Subcutaneous abdominal adipose tissue (tissue), 5 donors: ENCODE measurements around the gene FOXA3.

Experiments used
- H3K27ac ChIP-seq: one replicate; pipeline ENCODE4 v1.7.0; 2013; ENCODE audit warnings: low read depth, mild to moderate bottlenecking, inconsistent platforms, low read length, moderate library complexity
- H3K27me3 ChIP-seq, 5 donors: one replicate each; pipeline ENCODE4 v1.7.0; 2013; ENCODE audit warnings: low read length in 5 of 5, inconsistent platforms in 1 of 5; ENCODE audit not compliant: control insufficient read depth in 5 of 5, insufficient read depth in 4 of 5
- H3K36me3 ChIP-seq, 5 donors: one replicate each; pipeline ENCODE4 v1.7.0; 2013; ENCODE audit warnings: low read length in 5 of 5; ENCODE audit not compliant: control insufficient read depth in 5 of 5, insufficient read depth in 5 of 5
- H3K4me1 ChIP-seq, 5 donors: one replicate each; pipeline ENCODE4 v1.7.0; 2013; ENCODE audit warnings: low read length in 5 of 5, mild to moderate bottlenecking in 3 of 5, moderate library complexity in 1 of 5; ENCODE audit not compliant: control insufficient read depth in 5 of 5, insufficient read depth in 5 of 5
- H3K4me3 ChIP-seq, 5 donors: one replicate each; pipeline ENCODE4 v1.7.0; 2013; ENCODE audit warnings: low read length in 5 of 5, low read depth in 1 of 5
- H3K9ac ChIP-seq, 5 donors: one replicate each; pipeline ENCODE4 v1.7.0; 2013; ENCODE audit warnings: low read length in 5 of 5, mild to moderate bottlenecking in 4 of 5, moderate library complexity in 3 of 5
- H3K9me3 ChIP-seq, 5 donors: one replicate each; pipeline ENCODE4 v1.7.0; 2013; ENCODE audit warnings: low read length in 5 of 5; ENCODE audit not compliant: control insufficient read depth in 5 of 5
- donor health status: healthy.
- donor health status: healthy.
- donor health status: healthy.
- donor health status: healthy.
- donor health status: healthy.

FOXA3 gene

GRCh38 chr19:45918721-45919120, 54.6 kb downstream of the FOXA3 start:
- H3K36me3 ChIP-seq, result no peaks in the 10 kb centered on the region

GRCh38 chr19:45919678-45920077, 55.6 kb downstream of the FOXA3 start:
- Histone ChIP-seq H3K36me3 (no peaks in the 10 kb centered on the region), H3K4me1 (peaks cover 0 to 4% (median 0%) of the 10 kb centered on the region in 5 donors), H3K9ac (no peak overlapping the region), H3K4me3 (no peak overlapping the region), H3K9me3 (no peaks in the 10 kb centered on the region), H3K27me3 (peaks cover 5 to 18% (median 9%) of the 10 kb centered on the region in 5 donors), H3K27ac (no peak overlapping the region)

More at GRCh38 chr19:45918721-45919120, 54.6 kb downstream of the FOXA3 start:
- peaks cover 5 to 18% (median 12%) of the 10 kb centered on the region in 5 donors for H3K27me3 ChIP-seq
- no peaks in the 10 kb centered on the region for H3K9me3 ChIP-seq
- no peak overlapping the region for H3K9ac ChIP-seq
- peaks cover 0 to 4% (median 0%) of the 10 kb centered on the region in 5 donors for H3K4me1 ChIP-seq
- H3K4me3 ChIP-seq, result no peak overlapping the region
- no peak overlapping the region for H3K27ac ChIP-seq

GRCh38 chr19:45920458-45920857, 56.3 kb downstream of the FOXA3 start:
- no peak overlapping the region for H3K27ac ChIP-seq
- no peak overlapping the region for H3K4me3 ChIP-seq
- no peaks in the 10 kb centered on the region for H3K9me3 ChIP-seq
- H3K36me3 ChIP-seq, result no peaks in the 10 kb centered on the region
- peaks cover 0 to 4% (median 0%) of the 10 kb centered on the region in 5 donors for H3K4me1 ChIP-seq
- H3K9ac ChIP-seq, result no peak overlapping the region
- peaks cover 5 to 18% (median 9%) of the 10 kb centered on the region in 5 donors for H3K27me3 ChIP-seq

GRCh38 chr19:45922281-45922680, 58.2 kb downstream of the FOXA3 start:
- H3K27ac ChIP-seq, result no peak overlapping the region
- no peak overlapping the region for H3K4me3 ChIP-seq
- H3K9ac ChIP-seq, result no peak overlapping the region
- no peaks in the 10 kb centered on the region for H3K36me3 ChIP-seq
- H3K27me3 ChIP-seq, result peaks cover 5 to 17% (median 9%) of the 10 kb centered on the region in 5 donors
- no peaks in the 10 kb centered on the region for H3K9me3 ChIP-seq
- no peaks in the 10 kb centered on the region for H3K4me1 ChIP-seq
